GM19452 (cell line): ENCODE data around the gene IRAK1.

Experiments
- ATAC-seq: cut with Tn5 transposase; IDR thresholded peaks from one replicate; pipeline ENCODE4 v1.9.1; 2021; ENCODE audit not compliant: unreplicated experiment

Gene IRAK1

DNA sequence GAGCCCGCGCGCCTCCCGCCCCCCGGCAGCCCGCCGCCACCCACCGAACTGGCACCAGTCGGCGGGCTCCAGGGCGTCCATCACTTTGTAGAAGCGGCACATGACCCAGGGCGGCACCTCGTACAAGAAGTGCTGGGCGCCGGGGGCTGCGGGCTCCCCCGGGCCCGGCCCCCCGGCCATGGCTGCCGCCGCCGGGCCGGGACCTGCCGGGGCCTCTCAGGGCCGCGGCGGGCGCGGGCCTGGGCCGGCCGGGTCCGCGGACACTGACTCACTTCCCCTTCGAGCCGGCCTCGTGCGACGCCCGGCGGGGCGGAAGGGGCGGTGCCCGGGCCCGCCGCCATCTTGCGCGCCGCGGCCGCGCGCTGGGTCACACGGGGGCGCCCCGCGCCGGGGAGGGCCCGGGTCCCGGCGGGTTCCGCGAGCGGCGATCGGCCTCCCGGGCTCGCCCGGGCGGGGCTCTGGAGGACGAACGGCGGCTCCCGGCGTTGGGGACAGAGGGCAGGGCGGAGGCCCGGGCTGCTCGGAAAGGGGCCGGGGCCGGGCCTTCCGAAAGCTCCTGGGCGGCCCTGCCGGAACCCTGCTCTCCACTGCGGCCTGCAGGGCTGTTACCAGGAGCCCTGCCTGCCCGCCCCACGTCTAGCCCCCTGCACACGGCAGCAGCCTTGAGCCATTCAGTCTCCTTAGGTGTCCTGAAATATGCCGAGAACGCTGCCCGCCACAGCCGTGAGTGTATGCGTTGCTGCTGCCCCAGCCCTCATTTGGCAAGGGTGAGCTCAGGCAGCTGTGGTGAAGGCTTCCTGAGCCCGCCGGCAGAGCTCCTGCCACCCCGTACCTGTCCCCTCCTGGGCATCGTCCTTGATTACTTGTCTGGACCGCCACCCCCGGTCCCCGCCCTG, at the start of gene IRAK1:
Gene IRAK1 (minus strand): TSS at position 270 of the 896 bp plus-strand sequence. CDS start 90 bp downstream, at position 180.
- peak; percentile 78 for ATAC-seq

DNA sequence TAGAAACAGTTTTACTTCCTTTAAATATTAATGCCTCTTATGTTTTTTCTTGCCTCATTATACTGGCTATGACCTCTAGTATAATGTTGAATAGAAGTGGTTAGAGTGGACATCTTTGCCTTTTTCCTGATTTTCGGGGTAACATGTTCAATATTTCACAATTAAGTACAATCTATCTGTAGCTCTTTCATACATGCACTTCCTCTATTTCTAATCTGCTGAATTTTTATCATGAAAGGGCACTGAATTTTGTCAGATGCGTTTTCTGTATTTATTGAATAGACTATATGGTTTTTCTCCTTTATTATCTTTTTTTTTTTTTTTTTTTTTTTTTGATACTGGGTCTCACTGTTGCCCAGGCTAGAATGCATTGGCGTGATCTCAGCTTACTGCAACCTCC, 48.9 kb upstream of the IRAK1 start:
- ATAC-seq: no peak

DNA sequence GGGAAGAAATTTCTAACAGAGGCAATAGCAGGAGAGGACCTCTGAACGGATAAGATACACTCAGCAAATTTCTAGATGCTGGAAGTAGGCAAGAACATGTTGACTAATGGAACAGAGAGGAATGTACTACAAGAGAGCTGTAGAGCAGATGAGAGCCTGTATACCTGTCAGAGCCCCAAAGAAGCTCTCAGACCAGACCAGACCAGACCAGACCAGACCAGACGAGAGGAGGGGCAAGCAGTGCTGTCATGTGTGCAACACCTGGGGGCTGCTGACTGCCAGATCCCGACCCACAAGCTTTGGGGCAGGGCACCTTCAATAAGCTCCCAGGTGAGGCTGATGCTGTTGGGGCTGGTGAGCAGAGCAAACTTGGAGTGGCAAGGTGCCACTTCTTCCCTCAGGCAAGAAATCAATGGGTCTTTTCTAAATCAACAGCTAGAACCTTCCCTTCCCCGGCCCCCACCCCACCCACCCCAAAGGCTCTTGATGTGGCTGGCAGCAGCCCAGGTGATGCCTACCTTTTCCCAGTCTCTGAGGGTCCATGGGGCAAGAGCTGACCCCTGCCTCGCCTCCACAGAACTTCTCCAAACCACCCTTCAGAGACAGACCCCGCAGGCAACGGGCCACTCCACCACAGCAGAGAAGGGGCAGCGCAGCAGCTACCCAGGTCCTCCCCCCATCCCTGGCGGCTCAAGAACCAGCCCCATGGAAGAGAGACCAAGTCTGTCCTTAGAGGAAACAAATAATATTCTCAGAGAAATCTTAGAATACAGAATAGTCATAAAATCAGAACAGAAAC, 45.1 kb upstream of the IRAK1 start:
- ATAC-seq: no peak

DNA sequence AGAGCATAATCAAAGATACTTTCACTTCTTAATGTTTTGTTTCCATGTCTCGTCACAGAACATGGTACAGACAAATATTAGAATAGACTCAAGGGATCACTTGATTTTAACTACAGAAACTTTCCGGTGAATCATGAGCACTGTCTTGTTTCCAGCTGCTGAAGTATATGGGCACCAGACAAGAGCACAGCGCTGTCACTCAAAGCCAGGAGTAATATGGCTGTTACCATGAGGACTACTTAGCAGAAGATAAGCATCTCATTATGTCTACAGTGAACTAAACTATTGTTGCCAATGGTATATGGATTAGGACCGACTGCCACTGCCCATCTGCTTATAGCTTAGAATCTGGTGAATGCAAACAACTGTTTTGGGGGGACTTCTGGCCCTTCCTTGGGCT, 43.5 kb upstream of the IRAK1 start:
- ATAC-seq: no peak

DNA sequence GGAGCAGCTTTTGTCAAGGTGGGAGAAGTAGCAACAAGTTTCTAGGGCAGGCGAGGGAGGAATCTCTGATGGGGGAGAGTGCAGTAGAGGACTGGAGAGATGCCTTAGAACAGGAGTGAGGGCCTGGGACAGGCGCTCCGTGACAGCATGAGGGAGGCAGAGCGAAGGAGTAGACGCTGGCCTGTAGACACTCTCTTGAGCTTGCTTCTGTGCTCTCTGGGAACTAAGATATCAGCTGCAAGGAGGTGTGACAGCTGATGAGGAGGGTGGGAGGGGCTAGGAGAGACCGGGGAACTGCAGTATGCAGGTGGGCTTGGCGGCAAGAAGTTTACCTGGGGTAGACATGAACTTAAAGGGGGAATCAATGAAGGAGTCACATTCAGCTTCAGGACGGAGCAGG, 42.1 kb upstream of the IRAK1 start:
- ATAC-seq: no peak

DNA sequence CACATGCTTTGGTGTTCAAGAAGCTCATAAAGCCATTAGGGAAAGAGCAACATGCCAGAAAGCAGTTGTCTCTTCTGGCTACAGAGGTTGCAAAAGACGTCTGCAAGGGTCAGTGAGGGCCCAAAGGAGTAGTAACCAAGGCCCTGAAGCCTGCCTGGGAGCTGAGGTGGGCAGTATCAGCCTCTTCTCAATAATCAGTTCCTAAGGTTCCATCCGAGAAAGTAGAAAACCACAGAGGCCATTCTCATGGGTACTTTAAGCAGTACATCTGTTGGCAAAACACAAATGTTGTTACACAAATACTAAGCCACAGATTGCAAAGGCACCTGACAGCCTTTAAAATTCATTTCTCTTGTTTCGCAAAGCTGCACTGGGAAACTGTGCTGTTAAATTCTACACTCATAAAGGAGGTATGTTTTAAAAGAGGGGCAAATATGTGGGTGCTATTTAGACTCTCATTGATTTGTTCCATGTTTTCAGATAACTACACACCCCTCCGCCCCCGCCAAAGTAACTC, 40.1 kb upstream of the IRAK1 start:
- ATAC-seq: no peak

DNA sequence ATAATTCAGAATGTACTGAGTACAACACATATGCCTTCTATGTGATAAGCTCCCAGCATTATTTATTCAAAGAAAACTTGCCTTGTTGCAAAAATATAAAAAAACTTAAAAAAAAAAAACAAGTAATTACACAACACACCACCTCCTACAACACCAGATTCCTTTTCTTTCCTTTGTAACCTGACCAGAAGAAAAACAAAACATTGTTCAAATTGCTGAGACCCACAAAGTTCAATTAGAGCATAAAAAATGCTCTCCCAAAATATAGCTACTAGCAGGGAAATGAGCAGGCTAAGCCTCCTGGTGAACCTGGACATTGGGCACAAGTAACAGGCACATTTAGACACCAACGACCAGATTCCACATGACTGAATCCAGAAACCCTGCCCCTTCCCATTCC, 39.5 kb upstream of the IRAK1 start:
- ATAC-seq: no peak

DNA sequence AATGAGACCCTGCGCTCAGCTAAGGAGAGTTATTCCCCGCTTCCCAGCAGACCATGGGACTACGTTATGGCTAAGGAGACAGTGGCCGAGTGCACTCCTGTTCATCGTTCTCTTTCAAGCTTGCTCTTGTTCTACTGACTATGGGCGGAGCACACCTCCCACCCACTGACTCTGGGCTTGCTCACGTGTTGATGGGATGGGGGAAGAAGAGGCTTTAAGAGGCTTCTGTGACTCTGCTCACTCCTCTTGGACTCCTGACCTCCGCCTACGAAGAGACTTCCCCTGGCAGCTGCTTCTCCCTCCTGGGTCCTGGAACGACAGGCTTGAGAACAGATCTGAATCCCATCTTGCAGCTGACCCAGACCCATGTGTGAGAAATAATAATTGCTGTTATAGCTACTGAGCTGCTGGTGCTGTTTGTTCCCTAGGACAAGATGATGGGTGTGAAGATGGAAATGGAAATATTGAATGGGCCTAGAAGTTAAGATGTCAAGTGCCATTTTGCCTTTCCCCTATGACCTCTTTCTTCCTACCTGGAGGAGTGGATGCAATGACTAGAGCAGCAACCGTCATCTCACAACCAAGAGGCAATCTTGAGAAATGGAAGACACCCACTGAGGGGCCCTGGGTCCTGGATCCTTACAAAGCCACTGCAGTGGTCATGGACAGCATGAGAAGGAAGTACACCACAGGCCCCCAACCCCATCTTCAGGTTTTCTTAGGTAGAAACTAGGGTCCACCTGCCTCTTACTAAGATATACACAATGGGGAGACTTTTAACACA, 38.7 kb upstream of the IRAK1 start:
- ATAC-seq: no peak

DNA sequence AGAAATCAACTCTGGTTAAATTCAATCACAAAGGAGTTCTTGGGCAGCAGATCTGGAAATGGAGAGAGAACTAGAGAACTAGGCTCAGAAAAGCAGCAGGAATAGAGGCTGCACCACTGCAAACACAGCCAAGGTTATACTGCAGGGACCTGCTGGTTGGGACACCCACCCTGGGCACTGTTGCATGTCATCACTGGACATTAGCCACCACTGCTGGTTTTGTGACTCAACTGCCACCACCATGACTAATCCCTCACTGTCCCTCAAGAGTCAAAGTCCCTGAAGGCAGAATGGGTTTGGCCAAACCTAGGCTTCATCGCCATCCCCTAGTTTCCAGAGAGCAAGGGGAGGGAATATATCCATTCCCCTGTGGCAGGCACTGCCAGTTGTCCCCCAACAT, 38.1 kb upstream of the IRAK1 start:
- ATAC-seq: no peak

DNA sequence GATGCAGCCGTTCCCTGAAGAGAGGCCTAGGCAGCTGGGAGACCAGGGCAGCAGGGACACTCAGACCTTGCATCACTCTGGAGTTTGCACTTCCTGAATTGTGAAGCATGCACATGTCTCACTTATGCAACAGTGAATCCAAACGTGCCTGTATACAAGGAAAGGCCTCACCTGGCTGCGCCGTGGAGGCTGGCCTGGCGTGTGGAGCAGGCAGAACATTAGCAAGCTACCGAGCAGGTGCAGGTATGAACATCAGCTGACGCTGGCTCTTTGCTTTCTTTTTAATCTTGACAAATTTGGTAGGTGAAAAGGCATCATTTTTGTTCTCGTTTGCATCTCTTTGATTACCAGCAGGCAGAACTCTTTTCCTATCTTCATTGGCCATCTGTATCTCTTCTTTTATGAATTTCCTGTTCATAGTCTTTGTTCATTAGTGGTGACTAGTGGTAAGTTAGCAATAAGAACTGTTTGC, 37.1 kb upstream of the IRAK1 start:
- ATAC-seq: no peak

DNA sequence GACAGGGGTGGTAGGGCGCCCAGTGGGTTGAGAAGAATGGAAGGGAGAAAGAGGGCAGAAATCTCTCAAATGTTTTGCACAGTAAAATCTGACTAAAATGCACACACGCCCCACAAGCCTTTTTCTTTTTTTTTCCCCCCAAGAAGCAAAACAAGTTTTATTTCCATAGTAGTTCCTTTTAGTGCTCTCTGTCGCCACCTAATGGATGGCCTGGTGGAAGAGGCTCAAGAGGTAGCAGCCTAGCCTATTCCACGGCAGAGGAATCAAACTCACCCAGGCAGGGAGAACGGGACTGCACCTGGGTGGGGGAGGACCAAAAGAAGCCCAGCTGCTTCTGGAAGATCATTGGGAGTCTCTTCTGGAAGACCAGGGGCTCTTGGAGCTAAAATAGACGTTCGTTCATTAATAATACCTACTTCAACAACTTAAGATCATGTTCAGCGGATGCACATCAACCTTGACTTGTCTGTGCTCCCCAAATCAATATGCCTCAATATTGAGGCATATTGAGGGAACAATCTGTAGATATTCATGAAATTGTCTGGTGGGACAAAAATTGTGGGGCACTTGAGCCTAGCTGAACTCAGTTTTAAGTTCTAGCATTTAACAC, 31.6 kb upstream of the IRAK1 start:
- no peak for ATAC-seq

DNA sequence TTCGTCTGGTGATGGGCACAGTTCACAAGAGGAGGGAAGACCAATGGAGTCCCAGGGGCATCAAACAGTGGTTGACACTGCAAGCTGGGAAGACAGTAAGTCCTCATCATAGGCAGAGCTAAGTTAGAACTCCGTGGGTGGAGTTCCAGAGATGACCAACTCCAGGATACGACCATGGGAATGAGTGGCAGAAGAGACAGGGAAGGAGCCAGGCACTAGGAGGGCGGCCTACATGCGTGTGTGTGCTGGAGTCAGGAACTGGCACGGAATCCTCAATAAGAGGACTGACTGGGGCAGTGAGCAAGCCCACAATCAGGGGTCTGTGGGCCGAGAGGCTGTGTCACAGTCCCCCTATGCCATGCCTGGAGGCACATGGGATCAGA, 30.4 kb upstream of the IRAK1 start:
- ATAC-seq: no peak

DNA sequence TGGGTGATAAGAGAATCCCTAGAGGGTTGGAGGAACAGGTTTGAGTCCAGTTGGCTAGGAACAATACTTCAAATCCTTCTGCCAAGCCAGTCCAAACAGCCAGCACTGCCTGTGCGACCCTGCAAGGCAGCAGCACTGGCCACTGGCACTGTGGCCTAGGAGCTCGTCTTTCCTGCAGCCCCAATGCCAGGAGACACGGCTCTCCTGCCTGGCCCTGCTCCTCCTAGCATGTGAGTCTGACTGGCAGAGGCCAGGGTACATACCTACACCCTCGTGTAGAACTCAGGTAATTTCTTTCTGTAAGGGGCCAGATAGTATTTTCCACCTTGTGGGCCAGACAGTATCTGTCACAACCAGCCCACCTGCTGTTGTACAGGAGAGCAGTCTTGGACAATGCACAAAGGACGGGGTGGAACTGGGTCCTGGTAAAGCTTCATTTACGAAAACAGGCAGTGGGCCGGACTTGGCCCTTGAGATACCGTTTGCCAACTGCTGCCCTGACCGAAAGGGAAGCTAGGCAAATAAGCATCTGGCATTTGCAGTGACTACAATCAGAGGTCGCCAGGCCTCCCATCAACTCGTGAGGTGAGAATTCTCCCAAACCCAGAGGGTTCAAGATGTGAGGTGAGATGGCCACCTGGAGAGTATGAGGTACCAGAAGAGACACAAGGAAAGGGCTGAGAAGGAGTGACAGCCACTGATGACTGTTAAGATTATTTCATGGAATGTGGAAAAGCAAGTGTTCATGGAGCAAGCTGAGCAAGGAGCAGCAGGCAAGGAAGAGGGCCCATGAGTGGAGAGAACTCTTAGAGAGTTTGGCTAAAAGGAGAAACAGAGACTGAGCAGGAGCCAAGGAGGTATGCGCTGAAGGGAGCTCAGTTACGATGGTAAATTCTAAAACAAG, 29.8 kb upstream of the IRAK1 start:
- ATAC-seq: no peak

DNA sequence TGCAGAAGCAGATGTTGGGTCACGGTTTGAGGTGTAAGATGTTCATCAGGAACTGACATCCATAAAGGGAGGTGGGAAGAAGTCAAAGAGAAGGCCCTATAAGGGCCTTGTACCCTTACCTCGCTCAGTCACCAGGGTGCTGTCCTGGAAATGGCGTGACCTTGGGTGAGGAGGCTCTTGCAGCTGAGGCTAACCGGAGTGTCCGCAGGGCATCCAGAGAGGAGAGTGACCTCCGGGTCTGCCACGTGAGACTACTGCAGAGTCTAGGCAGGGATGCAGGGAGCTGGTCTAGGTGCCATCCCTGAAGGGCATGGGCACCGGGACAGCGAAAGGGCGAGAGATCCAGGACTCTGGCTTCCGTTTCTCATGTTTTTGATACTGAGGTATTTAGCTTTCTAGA, 28.7 kb upstream of the IRAK1 start:
- no peak for ATAC-seq

DNA sequence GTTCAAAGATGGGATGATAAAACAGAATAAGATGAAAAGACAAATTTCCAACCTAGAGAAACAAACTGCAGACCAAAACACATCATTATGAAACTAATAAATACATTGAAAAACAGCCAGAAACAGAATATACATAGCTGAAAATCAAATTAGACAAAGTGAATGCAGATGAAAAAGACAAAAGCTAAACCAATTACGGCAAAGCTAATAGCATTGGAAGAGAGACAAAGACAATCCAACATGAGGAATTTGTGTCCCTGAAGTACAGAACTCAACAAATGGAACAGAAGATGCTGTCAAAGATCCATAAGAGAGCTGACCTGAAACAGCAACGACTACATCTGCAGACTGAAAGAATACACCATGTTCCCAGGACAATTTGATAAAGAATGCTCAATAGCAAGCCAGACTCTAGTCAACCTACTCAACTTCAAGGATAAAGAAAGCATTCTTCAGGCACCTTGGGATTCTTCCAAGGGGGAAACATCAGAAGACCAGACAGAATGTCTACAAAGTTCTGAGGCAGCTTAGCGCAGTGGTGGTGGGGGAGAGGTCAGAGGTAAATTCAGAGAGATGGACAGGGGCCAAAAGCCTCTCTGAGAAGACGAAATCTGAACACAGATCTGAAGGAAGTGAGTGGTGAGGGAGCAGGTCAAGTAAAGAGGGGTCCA, 27.4 kb upstream of the IRAK1 start:
- no peak for ATAC-seq

DNA sequence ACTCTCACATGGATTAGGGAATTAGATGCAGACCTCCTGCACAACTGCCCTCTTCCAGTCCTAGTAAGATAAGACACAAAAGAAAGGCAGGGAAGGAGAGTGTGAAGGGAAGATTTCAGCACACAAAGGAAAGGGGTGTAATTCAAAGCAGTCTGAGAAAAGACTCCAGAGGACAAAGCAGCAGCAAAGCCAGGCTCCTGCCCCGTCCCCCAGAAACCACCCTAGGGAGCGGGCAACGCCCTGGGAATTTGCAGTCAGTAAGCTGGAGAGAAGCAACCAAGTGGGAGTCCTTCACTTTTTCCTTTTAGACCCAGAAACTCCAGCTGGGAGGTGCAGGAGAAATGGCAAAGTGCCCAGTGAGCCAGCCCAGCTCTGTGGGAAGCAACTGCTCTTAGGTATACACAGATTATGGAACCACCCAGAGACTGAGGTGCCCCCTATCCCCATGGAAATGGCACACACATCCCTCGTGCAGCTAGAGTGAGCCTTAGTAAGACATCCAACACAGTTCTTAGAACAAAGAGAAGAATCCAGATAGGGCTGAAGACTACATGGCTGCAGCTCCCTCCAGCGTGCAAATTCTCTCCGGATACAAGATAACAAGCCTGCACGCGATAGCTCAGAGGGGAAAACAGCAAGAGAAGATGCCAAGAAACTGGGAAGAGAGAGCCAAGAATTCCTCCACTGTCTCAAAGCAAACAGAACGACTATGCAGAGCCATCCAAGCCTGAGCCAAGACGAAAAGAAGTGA, 26.5 kb upstream of the IRAK1 start:
- no peak for ATAC-seq

DNA sequence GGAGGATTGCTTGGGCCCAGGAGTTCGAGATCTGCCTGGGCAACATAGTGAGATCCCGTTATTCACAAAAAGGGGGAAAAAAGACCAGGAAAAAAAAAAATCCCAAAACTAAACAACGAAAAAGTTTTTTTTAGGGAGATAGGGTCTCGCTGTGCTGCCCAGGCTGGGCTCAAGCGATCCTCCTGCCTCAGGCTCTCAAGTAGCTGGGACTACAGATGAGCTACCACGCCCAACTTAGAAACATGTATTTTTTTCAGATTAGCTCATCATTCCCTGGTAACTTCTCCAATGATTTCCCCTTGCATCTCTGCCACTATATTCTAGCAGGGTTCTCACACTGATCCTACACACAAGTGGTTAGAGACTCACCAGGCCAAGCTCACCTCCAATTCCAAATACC, 24.4 kb upstream of the IRAK1 start:
- ATAC-seq: no peak

DNA sequence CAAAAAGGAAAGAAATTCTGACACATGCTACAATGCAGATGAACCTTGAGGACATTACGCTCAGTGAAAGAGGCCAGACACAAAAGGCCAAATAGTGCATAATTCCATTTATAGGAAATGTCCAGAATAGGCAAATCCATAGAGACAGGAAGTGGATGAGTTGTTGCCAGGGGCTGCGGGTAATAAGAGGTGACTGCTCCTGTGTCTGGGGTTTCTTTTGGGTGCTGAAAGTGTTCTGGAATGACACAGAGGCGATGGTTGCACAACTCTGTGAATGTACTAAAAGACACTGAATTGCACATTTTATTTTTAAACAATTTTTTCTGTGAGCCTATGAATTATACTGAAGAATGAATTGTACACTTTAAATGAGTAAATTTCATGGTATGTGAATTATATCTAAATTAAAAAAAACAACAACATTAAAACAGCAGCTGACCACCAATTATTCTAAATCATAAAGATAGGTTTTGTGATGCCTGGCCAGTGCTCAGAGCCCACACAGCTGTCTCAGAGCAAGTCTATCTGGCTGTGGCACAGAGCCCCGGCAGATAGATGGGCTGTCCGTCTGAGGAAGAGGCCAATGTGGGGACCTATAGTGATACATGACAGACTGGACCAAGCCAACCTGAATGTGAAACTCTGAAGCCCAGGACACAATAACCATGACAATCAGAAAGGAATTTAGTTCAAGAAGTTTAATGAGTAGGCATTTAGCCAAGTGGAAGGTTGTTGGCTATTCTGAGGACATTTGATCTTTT, 23.5 kb upstream of the IRAK1 start:
- ATAC-seq: no peak
